Lower leg skin (tissue), 3 donors: ENCODE data around the gene KIF25.

ENCODE experiments used
- POLR2A ChIP-seq, 2 donors: fragments of 450-650 bp; IDR thresholded peaks; one replicate each; pipeline ENCODE4 v1.6.1; 2016 to 2017; ENCODE audit warnings: antibody characterized with exemption in 2 of 2, mild to moderate bottlenecking in 1 of 2, moderate library complexity in 1 of 2
- TF ChIP-seq, protein P1 (sequence below), 3 donors: fragments of 450-650 bp; IDR thresholded peaks; one replicate each; pipeline ENCODE4 v1.5.1; 2016; ENCODE audit warnings: antibody characterized with exemption in 3 of 3, mild to moderate bottlenecking in 3 of 3, moderate library complexity in 2 of 3

DNA sequence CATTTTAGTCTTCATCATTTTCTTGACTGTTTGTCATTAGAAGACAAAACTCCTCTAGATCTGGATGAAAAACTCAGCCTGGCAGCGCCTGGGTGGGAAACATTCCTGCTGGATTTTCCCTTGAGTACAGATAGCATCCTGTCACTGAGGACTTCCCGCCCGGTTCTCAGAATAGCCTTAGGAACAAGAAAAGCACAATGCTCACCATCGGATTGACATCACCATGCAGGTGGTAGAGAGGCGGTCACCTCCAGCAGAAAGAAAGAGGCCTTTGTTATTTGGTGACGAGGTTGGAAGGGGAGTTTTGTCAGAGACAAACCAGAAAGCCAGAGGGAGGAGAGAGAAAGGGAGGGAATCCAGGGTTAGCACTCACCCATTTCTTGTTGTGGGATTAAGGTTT is 39.8 kb downstream of the KIF25 start:
- TF ChIP-seq, protein P1, sequence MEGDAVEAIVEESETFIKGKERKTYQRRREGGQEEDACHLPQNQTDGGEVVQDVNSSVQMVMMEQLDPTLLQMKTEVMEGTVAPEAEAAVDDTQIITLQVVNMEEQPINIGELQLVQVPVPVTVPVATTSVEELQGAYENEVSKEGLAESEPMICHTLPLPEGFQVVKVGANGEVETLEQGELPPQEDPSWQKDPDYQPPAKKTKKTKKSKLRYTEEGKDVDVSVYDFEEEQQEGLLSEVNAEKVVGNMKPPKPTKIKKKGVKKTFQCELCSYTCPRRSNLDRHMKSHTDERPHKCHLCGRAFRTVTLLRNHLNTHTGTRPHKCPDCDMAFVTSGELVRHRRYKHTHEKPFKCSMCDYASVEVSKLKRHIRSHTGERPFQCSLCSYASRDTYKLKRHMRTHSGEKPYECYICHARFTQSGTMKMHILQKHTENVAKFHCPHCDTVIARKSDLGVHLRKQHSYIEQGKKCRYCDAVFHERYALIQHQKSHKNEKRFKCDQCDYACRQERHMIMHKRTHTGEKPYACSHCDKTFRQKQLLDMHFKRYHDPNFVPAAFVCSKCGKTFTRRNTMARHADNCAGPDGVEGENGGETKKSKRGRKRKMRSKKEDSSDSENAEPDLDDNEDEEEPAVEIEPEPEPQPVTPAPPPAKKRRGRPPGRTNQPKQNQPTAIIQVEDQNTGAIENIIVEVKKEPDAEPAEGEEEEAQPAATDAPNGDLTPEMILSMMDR (IDR thresholded peaks at IDR 0.05) = no peak
- TF ChIP-seq POLR2A (IDR thresholded peaks at IDR 0.05) = no peak
